ENCODE measurements around the gene WWC1. TPM values are rescaled to one million over a fixed set of nuclear protein-coding genes. Genes with fewer than 3 reads are reported as not detected.
A peak's percentile ranks its signal among the peaks of the same experiment; 100 is the strongest.

WWC1 gene
- total RNA-seq, 1 donor from 2014 or later, result 18.7 TPM

DNA sequence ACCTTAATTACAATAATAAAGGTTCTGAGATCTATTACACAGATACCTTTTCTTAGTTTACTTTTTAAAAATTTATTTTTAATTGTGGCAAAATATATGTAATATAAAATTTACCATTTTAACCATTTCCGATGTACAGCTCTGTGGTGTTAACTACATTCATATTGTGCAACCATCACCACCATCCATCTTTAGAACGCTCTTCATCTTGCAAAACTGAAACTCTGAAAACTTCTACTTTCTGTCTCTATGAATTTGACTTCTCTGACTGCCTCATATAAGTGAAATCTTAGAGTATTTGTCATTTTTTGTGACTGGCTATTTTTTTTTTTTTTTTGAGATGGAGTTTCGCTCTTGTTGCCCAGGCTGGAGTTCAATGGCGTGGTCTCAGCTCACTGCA, 26.8 kb downstream of the WWC1 start:
- Histone ChIP-seq H3K4me3 (no peak overlapping the region), H3K27ac (no peak overlapping the region), H3K27me3 (no peaks in the 10 kb centered on the region), H3K9me3 (no peaks in the 10 kb centered on the region), H3K36me3 (no peaks in the 10 kb centered on the region), H3K4me1 (no peaks in the 10 kb centered on the region)
- intact Hi-C loops (cut with DNase I), result no loop called here
- TF ChIP-seq POLR2AphosphoS5 (IDR thresholded peaks at IDR 0.05; ENCODE audit: insufficient read depth in 1 of 2, low read depth in 1 of 2), result no peak
- TF ChIP-seq, protein P1, sequence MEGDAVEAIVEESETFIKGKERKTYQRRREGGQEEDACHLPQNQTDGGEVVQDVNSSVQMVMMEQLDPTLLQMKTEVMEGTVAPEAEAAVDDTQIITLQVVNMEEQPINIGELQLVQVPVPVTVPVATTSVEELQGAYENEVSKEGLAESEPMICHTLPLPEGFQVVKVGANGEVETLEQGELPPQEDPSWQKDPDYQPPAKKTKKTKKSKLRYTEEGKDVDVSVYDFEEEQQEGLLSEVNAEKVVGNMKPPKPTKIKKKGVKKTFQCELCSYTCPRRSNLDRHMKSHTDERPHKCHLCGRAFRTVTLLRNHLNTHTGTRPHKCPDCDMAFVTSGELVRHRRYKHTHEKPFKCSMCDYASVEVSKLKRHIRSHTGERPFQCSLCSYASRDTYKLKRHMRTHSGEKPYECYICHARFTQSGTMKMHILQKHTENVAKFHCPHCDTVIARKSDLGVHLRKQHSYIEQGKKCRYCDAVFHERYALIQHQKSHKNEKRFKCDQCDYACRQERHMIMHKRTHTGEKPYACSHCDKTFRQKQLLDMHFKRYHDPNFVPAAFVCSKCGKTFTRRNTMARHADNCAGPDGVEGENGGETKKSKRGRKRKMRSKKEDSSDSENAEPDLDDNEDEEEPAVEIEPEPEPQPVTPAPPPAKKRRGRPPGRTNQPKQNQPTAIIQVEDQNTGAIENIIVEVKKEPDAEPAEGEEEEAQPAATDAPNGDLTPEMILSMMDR (IDR thresholded peaks at IDR 0.05), result no peak
- TF ChIP-seq POLR2A (IDR thresholded peaks at IDR 0.05), result no peak
- DNase-seq (ENCODE audit: extremely low spot score in 2 of 2), result no peak

DNA sequence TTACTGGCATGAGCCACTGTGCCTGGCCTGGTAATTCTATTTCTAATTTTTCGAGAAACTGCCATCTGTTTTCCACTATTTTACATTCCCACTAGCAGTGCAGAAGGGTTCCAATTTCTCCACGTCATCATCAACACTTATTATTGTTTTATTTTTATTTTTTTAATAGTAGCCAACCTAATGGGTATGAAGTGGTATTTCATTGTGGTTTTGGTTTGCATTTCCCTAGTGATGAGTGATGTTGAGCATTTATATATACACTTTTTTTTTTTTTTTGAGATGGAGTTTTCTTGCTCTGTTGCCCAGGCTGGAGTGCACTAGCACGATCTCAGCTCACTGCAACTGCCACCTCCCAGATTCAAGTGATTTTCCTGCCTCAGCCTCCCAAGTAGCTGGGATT, 28.3 kb downstream of the WWC1 start:
- TF ChIP-seq POLR2AphosphoS5 (IDR thresholded peaks at IDR 0.05; ENCODE audit: insufficient read depth in 1 of 2, low read depth in 1 of 2) (no peak), POLR2A (IDR thresholded peaks at IDR 0.05) (no peak)
- TF ChIP-seq, protein P1 (IDR thresholded peaks at IDR 0.05), result no peak
- no peaks in the 10 kb centered on the region for H3K4me1 ChIP-seq
- intact Hi-C loops (cut with DNase I), result no loop called here
- no peak overlapping the region for H3K4me3 ChIP-seq
- DNase-seq (ENCODE audit: extremely low spot score in 2 of 2), result no peak
- no peaks in the 10 kb centered on the region for H3K9me3 ChIP-seq
- no peaks in the 10 kb centered on the region for H3K36me3 ChIP-seq
- H3K27me3 ChIP-seq, result no peaks in the 10 kb centered on the region
- H3K27ac ChIP-seq, result no peak overlapping the region

DNA sequence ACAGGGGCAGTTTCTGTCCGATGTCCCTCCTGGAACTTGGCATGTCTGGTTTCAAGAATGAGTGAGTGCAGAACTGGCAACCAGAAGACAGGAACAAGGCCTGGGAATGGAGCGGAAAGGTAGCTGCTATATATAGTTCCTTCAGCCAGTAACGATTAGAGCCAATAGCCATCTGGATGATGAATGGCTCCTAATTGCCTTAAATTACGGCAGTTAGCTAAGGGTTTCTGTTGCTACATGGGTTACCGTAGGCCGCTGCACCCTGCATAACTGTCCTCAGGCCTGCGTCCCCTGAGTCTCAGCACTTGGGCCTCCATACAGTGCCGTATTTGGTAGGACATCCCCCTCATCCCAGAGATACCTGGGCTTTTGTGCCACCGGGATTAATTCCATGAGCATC, 29.4 kb downstream of the WWC1 start:
- no peak overlapping the region for H3K27ac ChIP-seq
- intact Hi-C loops (cut with DNase I), result no loop called here

DNA sequence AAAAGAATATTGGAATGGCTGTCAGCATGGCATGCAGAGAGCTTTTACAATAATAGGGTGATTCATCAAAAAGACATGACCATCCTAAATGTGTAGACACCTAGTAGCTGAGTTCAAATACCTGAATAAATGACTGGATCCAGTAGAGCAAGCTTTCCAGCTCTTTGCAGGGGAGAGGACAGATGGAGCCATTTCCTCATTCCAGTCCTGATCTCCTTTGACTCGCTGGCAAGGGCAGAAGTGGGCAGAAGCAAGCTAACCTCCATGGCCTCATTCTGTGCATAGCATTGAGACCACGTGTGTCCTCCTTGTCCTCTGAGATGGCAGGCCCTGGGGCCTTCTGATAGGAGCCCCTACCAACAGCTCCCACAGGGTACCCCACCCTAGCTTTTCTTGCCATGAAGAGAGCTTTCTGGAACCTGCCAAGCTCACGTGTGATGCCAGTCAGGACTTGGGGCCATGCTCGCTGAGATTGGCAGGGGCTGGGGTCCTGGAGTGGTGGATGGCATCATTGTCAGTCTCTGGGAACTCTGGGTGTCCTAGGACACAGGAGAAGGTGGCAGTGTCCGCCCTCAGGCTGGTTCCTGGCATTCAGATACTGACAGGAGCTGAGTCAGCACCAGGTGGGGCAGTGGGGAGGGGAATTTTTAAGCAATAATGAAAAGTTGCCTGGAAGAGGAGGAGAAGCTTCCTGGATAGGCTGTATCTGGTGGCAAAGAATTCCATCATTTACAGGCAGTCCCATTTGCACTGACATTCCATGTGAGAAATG, 33.6 kb downstream of the WWC1 start:
- TF ChIP-seq POLR2AphosphoS5 (IDR thresholded peaks at IDR 0.05; ENCODE audit: insufficient read depth in 1 of 2, low read depth in 1 of 2), result peak in 1 of 2 donors; percentile 32
- TF ChIP-seq, protein P1 (IDR thresholded peaks at IDR 0.05), result no peak
- TF ChIP-seq POLR2A (IDR thresholded peaks at IDR 0.05), result no peak
- Histone ChIP-seq H3K36me3 (no peaks in the 10 kb centered on the region), H3K27me3 (no peaks in the 10 kb centered on the region), H3K4me1 (no peaks in the 10 kb centered on the region), H3K9me3 (no peaks in the 10 kb centered on the region), H3K4me3 (no peak overlapping the region), H3K27ac (no peak overlapping the region)
- DNase-seq (ENCODE audit: extremely low spot score in 2 of 2), result no peak
- intact Hi-C loops (cut with DNase I), result no loop called here

More for the DNA sequence above, 29.4 kb downstream of the WWC1 start:
- H3K9me3 ChIP-seq, result no peaks in the 10 kb centered on the region
- H3K4me3 ChIP-seq, result no peak overlapping the region
- H3K4me1 ChIP-seq, result no peaks in the 10 kb centered on the region
- DNase-seq (ENCODE audit: extremely low spot score in 2 of 2), result no peak
- TF ChIP-seq, protein P1 (IDR thresholded peaks at IDR 0.05), result no peak
- no peak for TF ChIP-seq POLR2AphosphoS5 (IDR thresholded peaks at IDR 0.05; ENCODE audit: insufficient read depth in 1 of 2, low read depth in 1 of 2)
- TF ChIP-seq POLR2A (IDR thresholded peaks at IDR 0.05), result no peak
- no peaks in the 10 kb centered on the region for H3K27me3 ChIP-seq
- H3K36me3 ChIP-seq, result no peaks in the 10 kb centered on the region

DNA sequence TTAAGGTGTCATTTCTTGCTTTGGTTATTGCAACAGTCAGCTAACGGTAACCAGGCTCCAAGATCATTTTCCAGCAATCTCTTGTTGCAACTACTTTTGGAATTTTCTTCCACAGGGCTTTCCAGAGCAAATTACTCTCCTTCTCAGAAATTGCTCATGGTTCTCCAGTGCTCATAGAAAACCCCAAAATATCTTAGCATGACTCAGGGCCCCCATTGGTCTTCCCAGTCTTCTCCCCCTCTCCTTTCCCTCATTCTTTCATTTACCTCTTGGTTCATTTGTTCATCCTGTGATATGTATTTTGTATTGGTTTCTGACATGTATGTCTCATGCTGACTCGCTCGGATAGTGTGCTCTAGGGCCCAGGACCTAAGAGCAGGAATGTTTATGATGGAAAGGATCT, 35.6 kb downstream of the WWC1 start:
- intact Hi-C loops (cut with DNase I), result no loop called here
- no peaks in the 10 kb centered on the region for H3K36me3 ChIP-seq
- TF ChIP-seq POLR2AphosphoS5 (IDR thresholded peaks at IDR 0.05; ENCODE audit: insufficient read depth in 1 of 2, low read depth in 1 of 2) (no peak), POLR2A (IDR thresholded peaks at IDR 0.05) (no peak)
- TF ChIP-seq, protein P1 (IDR thresholded peaks at IDR 0.05), result no peak
- H3K9me3 ChIP-seq, result no peaks in the 10 kb centered on the region
- no peak overlapping the region for H3K4me3 ChIP-seq
- no peak for DNase-seq (ENCODE audit: extremely low spot score in 2 of 2)
- H3K4me1 ChIP-seq, result no peaks in the 10 kb centered on the region
- no peaks in the 10 kb centered on the region for H3K27me3 ChIP-seq
- no peak overlapping the region for H3K27ac ChIP-seq

Data from vagina (tissue), 2 donors.